DMS79 treated with DMSO at 0.1 percent for 48 hours (cell line): ENCODE results near the gene KCNJ1.

ENCODE experiments used
- DNase-seq: peaks from one replicate; lab custom pipeline; 2025; lab: John Stamatoyannopoulos, UW

The KCNJ1 gene

GRCh38 chr11:128882451-128882850 is 15.4 kb upstream of the KCNJ1 start:
- no peak for DNase-seq

- DNase-seq, result no peak
Measured at GRCh38 chr11:128881221-128881620, 14.1 kb upstream of the KCNJ1 start.

- DNase-seq, result peak; percentile 23
Measured at GRCh38 chr11:128879817-128880216, 12.7 kb upstream of the KCNJ1 start.

GRCh38 chr11:128878455-128878854 is 11.4 kb upstream of the KCNJ1 start:
- DNase-seq, result no peak

DNA sequence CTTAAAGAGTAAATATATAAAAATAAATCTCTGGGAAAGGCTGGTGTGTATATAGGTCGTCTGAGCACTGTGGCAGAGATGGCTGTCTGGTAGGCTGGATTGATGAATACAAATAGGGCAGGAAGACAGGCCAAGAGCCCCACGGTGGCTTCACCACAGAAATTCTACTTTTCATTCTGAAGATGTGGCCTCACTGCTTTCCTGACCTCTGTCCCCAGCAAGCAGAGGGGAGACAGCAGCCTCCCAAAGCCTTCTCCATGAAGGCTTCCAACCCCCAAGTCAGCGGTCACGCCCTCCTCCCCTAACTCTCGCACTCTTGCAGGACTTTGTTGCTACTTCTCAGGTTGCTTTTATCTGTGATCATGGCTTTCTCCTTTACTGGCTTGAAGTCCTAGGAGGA is 10.6 kb upstream of the KCNJ1 start:
- no peak for DNase-seq

GRCh38 chr11:128876133-128876650 is 9.1 kb upstream of the KCNJ1 start:
- no peak for DNase-seq

DNA sequence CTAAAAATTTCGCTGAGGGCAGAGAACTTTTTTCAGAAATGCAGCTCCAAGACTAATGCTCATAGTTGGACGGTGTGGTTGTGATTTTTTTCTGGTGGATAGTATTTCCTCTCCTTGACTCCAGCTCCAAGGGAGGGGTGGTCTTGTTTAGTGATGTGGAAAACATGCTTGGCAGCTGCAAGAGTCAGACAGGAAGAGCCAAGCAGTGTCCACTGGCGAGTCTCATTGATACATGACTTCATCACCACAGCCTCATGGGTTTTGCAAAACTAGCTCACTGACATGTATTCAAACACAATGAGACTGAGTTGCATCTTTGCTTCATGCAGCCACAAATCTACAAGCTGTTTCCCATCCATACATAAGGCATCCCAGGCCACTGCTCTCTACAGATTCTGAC is 7.3 kb upstream of the KCNJ1 start:
- DNase-seq, result no peak

GRCh38 chr11:128872594-128872993 is 5.5 kb upstream of the KCNJ1 start:
- DNase-seq, result no peak

DNA sequence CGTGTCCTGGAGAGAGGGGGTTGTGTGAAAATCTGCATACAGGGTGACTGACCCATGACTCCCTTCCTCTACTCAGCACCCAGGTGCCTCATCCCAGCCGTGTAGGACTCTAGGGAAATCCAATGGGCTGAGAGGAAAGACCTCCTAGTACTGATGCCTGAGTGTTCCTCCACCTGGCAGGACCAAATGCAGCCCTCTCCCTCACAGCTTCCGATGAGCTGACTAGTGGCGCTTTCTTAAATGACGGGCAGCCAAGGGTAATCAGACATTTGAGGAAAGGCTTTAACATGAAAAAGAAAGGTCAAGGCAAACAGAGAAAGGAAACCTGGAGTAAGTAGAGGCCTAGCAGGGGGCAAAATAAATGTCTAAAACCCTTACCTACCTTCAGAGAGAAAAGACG is 5.0 kb upstream of the KCNJ1 start:
- no peak for DNase-seq

DNA sequence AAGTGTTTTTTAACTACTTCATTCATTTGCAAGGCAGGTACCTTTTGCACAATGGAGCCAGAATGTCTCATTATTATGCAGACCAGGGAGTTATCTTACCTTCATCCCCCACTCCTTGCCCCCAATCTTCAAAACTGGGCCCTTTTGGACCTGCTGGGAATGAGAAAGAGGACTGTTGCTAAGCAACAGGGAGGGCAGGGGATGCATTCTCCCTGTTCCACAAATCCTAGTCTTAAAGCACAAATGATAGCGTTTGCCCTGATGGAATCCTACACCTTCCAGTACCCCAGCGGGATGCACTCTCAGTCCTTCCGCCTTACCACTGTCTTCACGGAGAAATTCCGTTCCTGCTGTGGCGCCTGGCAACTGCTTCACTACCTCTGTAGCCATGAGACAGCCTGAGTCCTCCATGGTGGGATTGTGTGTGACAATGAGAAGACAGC is 4.1 kb upstream of the KCNJ1 start:
- DNase-seq, result no peak

GRCh38 chr11:128868841-128869671 is 2.0 kb upstream of the KCNJ1 start:
- no peak for DNase-seq

- DNase-seq, result no peak
Measured at GRCh38 chr11:128865490-128865889, 1.6 kb downstream of the KCNJ1 start.

DNA sequence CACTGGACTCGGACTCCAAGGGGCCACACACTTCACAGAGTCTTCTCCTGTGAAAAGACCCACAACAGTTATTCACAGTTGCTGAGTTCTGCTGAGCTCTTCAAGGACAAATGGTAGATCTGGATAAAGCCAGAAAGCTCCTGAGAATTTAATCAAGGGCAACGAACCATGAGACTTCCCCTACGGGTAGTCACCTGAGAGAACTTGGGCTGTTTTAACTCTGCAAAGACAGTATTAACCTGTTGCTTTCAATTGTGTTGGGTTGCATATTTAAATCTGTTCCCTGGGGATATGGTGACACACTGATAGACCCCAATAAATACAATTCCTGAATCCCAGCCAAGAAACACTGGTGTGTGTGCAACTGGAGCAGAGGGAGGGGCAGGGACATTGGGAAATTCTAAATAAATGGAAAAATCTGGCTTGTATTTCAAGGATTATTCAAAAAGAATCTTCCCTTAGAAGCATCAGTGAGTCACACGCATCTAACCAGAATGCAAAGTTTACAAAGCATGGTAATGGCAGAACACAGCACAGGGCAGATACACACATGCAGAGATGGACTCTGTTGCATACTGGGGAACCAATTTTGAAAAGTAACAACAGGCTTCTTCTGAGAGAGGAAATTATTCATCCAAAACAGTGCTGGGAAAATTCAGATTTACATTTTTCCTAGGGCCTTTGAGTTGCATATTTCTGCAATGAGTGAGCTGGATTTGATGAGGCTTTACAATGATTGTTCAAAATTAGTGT is 4.0 kb downstream of the KCNJ1 start:
- peak; percentile 96 for DNase-seq

GRCh38 chr11:128862406-128862805 is 4.7 kb downstream of the KCNJ1 start:
- DNase-seq, result no peak

DNA sequence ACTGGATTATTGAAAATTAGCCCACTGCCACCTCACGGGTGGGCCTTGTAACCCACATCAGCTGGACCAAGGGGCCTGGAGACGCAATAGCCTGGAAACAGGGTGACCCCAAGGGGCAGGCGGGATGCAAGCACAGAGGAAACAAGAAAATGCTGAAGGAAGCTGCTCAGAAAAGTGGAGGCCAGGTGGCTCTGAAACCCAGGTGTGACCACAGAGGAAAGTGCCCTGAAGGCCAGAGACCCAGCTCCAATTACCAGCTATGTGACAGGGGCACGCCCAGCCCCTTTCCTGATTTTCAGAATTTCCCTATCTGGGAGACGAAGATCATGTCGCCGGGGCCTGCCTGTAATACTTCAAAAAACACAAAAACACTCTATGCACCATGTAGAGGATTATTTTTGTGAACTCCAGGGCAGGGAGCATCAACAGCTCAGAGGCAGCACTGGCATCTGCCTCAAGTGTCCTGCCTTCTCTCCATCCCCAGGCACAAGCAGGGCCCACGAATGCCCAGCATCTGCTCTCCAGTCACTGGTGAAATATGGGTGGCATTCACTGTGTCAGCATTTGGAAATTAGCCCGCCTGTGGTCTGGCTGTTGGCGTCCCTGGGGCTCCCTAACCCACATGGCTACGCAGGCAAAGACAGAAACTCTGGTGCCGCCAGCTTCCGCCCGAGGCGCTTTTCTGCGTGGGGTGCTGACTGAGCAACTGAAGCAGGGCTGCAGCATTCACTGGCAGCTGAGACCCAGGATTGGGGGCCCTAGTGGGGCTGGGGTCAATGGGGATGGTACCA is 6.3 kb downstream of the KCNJ1 start:
- DNase-seq, result no peak

GRCh38 chr11:128859563-128860441 is 7.3 kb downstream of the KCNJ1 start:
- DNase-seq, result no peak

GRCh38 chr11:128857341-128857740 is 9.8 kb downstream of the KCNJ1 start:
- DNase-seq, result no peak

- DNase-seq, result no peak
Measured at GRCh38 chr11:128856241-128856640, 10.9 kb downstream of the KCNJ1 start.

DNA sequence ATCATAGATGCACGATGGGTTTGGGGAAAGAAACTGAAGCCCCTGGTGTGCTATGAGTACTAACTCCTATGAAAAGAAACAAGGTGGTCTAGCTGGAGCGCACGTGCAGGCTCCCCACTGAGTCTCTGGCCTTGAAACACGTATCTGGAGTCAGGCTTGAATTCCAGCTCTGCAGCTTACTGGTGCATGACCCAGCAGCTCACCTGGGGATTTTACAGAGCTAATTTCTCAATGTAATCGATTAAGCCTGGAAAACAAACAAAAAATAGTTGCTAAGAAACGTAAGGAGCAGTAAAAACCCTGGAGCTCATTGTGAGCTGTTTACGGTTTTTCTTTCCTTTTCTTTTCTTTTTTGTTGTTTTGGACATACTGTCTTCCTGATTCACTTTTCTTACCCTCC is 12.3 kb downstream of the KCNJ1 start:
- DNase-seq, result no peak

- DNase-seq, result no peak
Measured at GRCh38 chr11:128853559-128853958, 13.5 kb downstream of the KCNJ1 start.

DNA sequence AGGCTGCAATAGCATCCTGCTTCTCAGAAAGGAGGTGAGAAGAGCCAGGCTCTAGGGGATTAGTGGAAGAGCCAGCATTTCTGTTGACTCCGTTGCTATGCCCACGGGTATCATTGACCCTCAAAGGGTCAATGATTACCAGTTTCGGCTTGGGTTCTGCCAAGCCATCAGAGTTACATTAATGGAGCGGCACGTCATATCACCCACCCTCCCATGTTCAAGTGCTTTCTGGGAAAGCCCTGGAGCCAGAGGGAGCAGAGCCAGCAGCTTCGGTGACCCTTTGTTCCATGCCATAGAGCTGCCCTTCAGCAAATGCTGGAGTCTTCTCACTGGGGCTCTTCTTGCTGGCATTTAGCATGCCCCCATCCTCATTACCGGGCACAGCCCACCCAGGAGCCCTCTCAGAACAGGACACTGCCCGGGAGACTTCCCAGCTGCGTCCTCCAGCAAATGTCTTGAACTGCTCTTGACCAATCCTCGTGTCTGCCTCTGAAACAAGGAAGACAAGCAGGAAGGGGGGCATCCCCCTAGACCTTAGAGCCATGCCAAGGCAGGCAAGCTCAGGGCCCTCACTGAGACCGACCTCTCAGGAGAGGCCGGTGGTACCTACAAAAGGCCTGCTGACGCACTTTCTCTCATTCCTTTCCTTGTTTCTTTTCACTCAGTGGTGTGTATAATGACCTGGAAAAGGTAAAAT is 14.6 kb downstream of the KCNJ1 start:
- peak; percentile 85 for DNase-seq
